Measurements from ENCODE around the gene GP5. TPM values are rescaled to one million over a fixed set of nuclear protein-coding genes. Genes with fewer than 3 reads are reported as not detected.

GP5 gene
- total and polyA plus RNA-seq, 2 of the 13 experiments (the other 11 are each of a cell fraction or from before 2014, with no cell fraction given) = not detected

DNA sequence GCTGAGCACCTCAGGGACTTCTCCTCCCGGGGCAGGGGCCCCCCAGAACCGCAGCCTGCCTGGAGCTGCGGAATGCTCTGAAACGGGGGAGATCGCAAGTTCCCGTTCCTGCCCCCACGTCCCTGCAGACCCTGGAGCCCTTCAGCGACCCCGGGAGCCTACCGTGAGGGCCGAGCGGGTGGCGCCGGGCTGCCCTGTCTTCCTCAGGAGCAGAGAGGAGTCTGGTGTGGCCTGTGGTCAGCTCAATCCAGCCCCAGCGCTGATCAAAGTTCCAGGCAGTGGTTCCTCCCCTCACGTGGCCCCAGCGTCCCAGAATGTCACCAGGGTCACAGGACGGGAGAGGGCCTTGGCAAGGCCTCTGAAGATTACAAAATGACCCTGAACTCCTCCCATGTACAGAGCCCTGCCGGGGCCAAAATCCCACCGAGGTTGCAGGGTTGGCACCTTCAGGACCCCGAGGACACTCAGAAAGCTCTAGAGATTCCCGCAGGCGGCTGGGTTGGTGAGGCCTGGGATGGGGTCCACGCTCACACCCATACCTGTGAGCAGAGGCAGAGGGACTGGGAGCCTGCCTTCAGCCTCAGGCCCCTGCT, 47.9 kb downstream of the GP5 start, which contains the start of gene CPN2 (continued):
- TF ChIP-seq TSC22D2 (CRISPR knock-in tag; IDR thresholded peaks at IDR 0.05; ENCODE audit: borderline replicate concordance) (no peak; the same call in 1 of the 2 replicates), NPAS2 (CRISPR knock-in tag; IDR thresholded peaks at IDR 0.05; ENCODE audit: borderline replicate concordance) (no peak), DR1 (CRISPR knock-in tag; IDR thresholded peaks at IDR 0.05) (peak; percentile 74; the same call in 1 of the 2 replicates), ZMYM2 (CRISPR knock-in tag; IDR thresholded peaks at IDR 0.05) (no peak), U2AF1 (optimal IDR thresholded peaks at IDR 0.05; ENCODE audit: low read depth, low read length) (no peak), ARNT (IDR thresholded peaks at IDR 0.05) (no peak), TAF1 (CRISPR knock-in tag; IDR thresholded peaks at IDR 0.05) (peak; percentile 89), ELF3 (CRISPR knock-in tag; IDR thresholded peaks at IDR 0.05) (no peak), ZNF550 (CRISPR knock-in tag; IDR thresholded peaks at IDR 0.05; ENCODE audit: borderline replicate concordance) (no peak), YEATS2 (CRISPR knock-in tag; IDR thresholded peaks at IDR 0.05; ENCODE audit: borderline replicate concordance) (no peak), SNAPC2 (CRISPR knock-in tag; IDR thresholded peaks at IDR 0.05) (no peak), GATAD1 (CRISPR knock-in tag; IDR thresholded peaks at IDR 0.05) (peak; percentile 39; the same call in 1 of the 2 replicates), SYNCRIP (IDR thresholded peaks at IDR 0.05; ENCODE audit: insufficient read depth, low read depth, low read length) (no peak), SALL1 (CRISPR knock-in tag; IDR thresholded peaks at IDR 0.05) (peak; percentile 79; the same call in 1 of the 2 replicates)
- TF ChIP-seq, protein P1, sequence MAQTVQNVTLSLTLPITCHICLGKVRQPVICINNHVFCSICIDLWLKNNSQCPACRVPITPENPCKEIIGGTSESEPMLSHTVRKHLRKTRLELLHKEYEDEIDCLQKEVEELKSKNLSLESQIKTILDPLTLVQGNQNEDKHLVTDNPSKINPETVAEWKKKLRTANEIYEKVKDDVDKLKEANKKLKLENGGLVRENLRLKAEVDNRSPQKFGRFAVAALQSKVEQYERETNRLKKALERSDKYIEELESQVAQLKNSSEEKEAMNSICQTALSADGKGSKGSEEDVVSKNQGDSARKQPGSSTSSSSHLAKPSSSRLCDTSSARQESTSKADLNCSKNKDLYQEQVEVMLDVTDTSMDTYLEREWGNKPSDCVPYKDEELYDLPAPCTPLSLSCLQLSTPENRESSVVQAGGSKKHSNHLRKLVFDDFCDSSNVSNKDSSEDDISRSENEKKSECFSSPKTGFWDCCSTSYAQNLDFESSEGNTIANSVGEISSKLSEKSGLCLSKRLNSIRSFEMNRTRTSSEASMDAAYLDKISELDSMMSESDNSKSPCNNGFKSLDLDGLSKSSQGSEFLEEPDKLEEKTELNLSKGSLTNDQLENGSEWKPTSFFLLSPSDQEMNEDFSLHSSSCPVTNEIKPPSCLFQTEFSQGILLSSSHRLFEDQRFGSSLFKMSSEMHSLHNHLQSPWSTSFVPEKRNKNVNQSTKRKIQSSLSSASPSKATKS (CRISPR knock-in tag; IDR thresholded peaks at IDR 0.05) = no peak
- TF ChIP-seq, protein P2, sequence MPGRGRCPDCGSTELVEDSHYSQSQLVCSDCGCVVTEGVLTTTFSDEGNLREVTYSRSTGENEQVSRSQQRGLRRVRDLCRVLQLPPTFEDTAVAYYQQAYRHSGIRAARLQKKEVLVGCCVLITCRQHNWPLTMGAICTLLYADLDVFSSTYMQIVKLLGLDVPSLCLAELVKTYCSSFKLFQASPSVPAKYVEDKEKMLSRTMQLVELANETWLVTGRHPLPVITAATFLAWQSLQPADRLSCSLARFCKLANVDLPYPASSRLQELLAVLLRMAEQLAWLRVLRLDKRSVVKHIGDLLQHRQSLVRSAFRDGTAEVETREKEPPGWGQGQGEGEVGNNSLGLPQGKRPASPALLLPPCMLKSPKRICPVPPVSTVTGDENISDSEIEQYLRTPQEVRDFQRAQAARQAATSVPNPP (CRISPR knock-in tag; IDR thresholded peaks at IDR 0.05) = no peak
- TF ChIP-seq, protein P3, sequence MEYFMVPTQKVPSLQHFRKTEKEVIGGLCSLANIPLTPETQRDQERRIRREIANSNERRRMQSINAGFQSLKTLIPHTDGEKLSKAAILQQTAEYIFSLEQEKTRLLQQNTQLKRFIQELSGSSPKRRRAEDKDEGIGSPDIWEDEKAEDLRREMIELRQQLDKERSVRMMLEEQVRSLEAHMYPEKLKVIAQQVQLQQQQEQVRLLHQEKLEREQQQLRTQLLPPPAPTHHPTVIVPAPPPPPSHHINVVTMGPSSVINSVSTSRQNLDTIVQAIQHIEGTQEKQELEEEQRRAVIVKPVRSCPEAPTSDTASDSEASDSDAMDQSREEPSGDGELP (IDR thresholded peaks at IDR 0.05; ENCODE audit: borderline replicate concordance, low read depth) = peak; percentile 19; the same call in 1 of the 2 replicates
- TF ChIP-seq, protein P4, sequence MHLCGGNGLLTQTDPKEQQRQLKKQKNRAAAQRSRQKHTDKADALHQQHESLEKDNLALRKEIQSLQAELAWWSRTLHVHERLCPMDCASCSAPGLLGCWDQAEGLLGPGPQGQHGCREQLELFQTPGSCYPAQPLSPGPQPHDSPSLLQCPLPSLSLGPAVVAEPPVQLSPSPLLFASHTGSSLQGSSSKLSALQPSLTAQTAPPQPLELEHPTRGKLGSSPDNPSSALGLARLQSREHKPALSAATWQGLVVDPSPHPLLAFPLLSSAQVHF (CRISPR knock-in tag; IDR thresholded peaks at IDR 0.05) = no peak
- TF ChIP-seq, protein P5, sequence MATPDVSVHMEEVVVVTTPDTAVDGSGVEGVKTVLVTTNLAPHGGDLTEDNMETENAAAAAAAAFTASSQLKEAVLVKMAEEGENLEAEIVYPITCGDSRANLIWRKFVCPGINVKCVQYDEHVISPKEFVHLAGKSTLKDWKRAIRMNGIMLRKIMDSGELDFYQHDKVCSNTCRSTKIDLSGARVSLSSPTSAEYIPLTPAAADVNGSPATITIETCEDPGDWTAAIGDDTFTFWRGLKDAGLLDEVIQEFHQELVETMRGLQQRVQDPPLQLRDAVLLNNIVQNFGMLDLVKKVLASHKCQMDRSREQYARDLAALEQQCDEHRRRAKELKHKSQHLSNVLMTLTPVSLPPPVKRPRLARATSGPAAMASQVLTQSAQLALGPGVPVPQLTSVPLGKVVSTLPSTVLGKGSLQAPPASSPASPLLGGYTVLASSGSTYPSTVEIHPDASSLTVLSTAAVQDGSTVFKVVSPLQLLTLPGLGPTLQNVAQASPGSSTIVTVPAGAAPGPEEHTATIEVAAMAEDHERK (CRISPR knock-in tag; IDR thresholded peaks at IDR 0.05; ENCODE audit: low read depth) = no peak
- TF ChIP-seq, protein P6, sequence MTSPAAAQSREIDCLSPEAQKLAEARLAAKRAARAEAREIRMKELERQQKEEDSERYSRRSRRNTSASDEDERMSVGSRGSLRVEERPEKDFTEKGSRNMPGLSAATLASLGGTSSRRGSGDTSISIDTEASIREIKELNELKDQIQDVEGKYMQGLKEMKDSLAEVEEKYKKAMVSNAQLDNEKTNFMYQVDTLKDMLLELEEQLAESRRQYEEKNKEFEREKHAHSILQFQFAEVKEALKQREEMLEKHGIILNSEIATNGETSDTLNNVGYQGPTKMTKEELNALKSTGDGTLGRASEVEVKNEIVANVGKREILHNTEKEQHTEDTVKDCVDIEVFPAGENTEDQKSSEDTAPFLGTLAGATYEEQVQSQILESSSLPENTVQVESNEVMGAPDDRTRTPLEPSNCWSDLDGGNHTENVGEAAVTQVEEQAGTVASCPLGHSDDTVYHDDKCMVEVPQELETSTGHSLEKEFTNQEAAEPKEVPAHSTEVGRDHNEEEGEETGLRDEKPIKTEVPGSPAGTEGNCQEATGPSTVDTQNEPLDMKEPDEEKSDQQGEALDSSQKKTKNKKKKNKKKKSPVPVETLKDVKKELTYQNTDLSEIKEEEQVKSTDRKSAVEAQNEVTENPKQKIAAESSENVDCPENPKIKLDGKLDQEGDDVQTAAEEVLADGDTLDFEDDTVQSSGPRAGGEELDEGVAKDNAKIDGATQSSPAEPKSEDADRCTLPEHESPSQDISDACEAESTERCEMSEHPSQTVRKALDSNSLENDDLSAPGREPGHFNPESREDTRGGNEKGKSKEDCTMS (CRISPR knock-in tag; conservative IDR thresholded peaks at IDR 0.05) = no peak
